ENCODE data around the gene ZNF423.

The ZNF423 gene

GRCh38 chr16:49653173-49653570 is 202.7 kb downstream of the ZNF423 start:
- H3K9me3 ChIP-seq (replicated peaks; ENCODE audit: insufficient read depth, low read length) = no peaks in the 10 kb centered on the region
- H3K4me2 ChIP-seq (ENCODE audit: low read depth, low read length) = no peak overlapping the region
- no peaks in the 10 kb centered on the region for H3K4me1 ChIP-seq (ENCODE audit: low read length)
- TF ChIP-seq EZH2 (optimal IDR thresholded peaks at IDR 0.05; ENCODE audit: low read depth, low read length) (no peak), EZH2phosphoT487 (IDR thresholded peaks at IDR 0.05; ENCODE audit: low read length) (no peak)
- TF ChIP-seq, protein P1, sequence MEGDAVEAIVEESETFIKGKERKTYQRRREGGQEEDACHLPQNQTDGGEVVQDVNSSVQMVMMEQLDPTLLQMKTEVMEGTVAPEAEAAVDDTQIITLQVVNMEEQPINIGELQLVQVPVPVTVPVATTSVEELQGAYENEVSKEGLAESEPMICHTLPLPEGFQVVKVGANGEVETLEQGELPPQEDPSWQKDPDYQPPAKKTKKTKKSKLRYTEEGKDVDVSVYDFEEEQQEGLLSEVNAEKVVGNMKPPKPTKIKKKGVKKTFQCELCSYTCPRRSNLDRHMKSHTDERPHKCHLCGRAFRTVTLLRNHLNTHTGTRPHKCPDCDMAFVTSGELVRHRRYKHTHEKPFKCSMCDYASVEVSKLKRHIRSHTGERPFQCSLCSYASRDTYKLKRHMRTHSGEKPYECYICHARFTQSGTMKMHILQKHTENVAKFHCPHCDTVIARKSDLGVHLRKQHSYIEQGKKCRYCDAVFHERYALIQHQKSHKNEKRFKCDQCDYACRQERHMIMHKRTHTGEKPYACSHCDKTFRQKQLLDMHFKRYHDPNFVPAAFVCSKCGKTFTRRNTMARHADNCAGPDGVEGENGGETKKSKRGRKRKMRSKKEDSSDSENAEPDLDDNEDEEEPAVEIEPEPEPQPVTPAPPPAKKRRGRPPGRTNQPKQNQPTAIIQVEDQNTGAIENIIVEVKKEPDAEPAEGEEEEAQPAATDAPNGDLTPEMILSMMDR (IDR thresholded peaks at IDR 0.05; ENCODE audit: low read length) = no peak
- no peak overlapping the region for H3K27ac ChIP-seq (ENCODE audit: low read length)
- H3K79me2 ChIP-seq (ENCODE audit: low read length) = no peaks in the 10 kb centered on the region
- H3K27me3 ChIP-seq (replicated peaks; ENCODE audit: insufficient read depth, low read length) = no peaks in the 10 kb centered on the region
- no peak overlapping the region for H3K4me3 ChIP-seq (ENCODE audit: low read length)
- no peak for DNase-seq
- no peak overlapping the region for H3K9ac ChIP-seq (ENCODE audit: low read length)
- no peaks in the 10 kb centered on the region for H4K20me1 ChIP-seq (ENCODE audit: insufficient read depth, low read length)
- H3F3A ChIP-seq (ENCODE audit: insufficient read depth, low read length) = no peaks in the 10 kb centered on the region
- no peaks in the 10 kb centered on the region for H3K9me2 ChIP-seq (replicated peaks; ENCODE audit: insufficient read depth, low read length)
- no peak overlapping the region for H2AFZ ChIP-seq (ENCODE audit: low read length)
- H3K36me3 ChIP-seq (replicated peaks; ENCODE audit: insufficient read depth, low read length) = no peaks in the 10 kb centered on the region

DNA sequence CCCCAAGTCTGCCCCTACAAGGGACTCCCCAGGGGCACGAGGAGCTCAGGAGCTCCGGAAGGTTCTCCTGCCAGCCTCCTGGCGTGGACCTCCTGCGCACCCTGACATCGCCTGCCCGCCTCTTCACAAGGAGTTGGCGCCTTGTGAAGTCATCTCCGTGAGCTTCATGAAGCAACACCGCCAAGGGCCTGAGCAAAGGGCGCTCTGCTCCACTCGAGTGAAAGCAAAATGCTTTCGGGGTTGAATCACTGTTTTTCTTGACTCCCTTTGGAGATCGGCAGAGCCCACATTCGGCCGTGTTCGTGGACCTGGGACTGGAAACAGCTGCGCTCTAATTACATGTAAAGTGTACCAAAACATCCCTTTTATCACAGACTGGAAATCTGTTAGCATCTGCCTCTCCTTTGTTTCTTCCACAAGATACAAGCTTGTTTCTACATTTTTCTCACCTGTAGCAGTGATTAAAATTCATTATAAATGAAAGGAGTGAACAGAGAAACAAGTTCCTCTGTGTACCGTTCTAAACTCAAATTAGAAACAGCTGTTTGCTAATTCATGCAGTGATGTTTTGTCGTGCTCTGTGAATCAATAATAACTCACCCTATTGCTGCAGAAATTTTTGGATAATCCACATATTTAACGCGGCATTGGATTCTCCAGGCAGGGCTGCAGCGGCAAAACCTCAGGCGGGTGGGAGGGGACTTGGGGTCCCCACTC is 203.3 kb downstream of the ZNF423 start:
- H3K27ac ChIP-seq (ENCODE audit: low read length) = no peak overlapping the region
- DNase-seq = no peak
- H3K79me2 ChIP-seq (ENCODE audit: low read length) = no peaks in the 10 kb centered on the region
- TF ChIP-seq, protein P1 (IDR thresholded peaks at IDR 0.05; ENCODE audit: low read length) = no peak
- TF ChIP-seq EZH2phosphoT487 (IDR thresholded peaks at IDR 0.05; ENCODE audit: low read length) (no peak), EZH2 (optimal IDR thresholded peaks at IDR 0.05; ENCODE audit: low read depth, low read length) (no peak)
- H3K4me1 ChIP-seq (ENCODE audit: low read length) = no peaks in the 10 kb centered on the region
- H3F3A ChIP-seq (ENCODE audit: insufficient read depth, low read length) = no peaks in the 10 kb centered on the region
- H3K27me3 ChIP-seq (replicated peaks; ENCODE audit: insufficient read depth, low read length) = no peaks in the 10 kb centered on the region
- no peaks in the 10 kb centered on the region for H3K36me3 ChIP-seq (replicated peaks; ENCODE audit: insufficient read depth, low read length)
- no peaks in the 10 kb centered on the region for H3K9me2 ChIP-seq (replicated peaks; ENCODE audit: insufficient read depth, low read length)
- no peaks in the 10 kb centered on the region for H3K9me3 ChIP-seq (replicated peaks; ENCODE audit: insufficient read depth, low read length)
- no peaks in the 10 kb centered on the region for H4K20me1 ChIP-seq (ENCODE audit: insufficient read depth, low read length)
- H3K9ac ChIP-seq (ENCODE audit: low read length) = no peak overlapping the region
- H3K4me3 ChIP-seq (ENCODE audit: low read length) = no peak overlapping the region
- no peak overlapping the region for H3K4me2 ChIP-seq (ENCODE audit: low read depth, low read length)
- H2AFZ ChIP-seq (ENCODE audit: low read length) = no peak overlapping the region

DNA sequence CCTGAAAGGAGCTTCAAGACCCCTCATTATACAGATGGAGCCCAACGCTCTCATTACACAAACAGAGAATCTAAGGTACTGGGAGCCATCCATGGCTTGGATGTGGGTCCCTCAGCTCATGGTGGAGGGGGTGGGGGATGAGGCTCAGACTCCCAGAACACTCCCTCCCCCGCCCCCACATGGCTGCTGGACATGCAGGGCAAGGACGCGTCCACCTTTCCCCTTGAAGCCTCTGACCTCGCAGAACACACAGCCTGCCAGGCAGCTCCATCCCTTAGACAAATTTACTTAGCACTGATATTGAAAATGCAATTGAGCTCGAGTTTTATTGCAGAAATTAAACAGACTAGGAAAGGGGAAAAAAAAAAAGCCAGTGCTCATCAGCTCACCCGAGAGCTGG is 203.9 kb downstream of the ZNF423 start:
- Histone ChIP-seq H3K4me1 (ENCODE audit: low read length) (no peaks in the 10 kb centered on the region), H3K27me3 (replicated peaks; ENCODE audit: insufficient read depth, low read length) (no peaks in the 10 kb centered on the region), H3K4me2 (ENCODE audit: low read depth, low read length) (no peak overlapping the region), H2AFZ (ENCODE audit: low read length) (no peak overlapping the region), H3F3A (ENCODE audit: insufficient read depth, low read length) (no peaks in the 10 kb centered on the region), H3K9me2 (replicated peaks; ENCODE audit: insufficient read depth, low read length) (no peaks in the 10 kb centered on the region), H3K36me3 (replicated peaks; ENCODE audit: insufficient read depth, low read length) (no peaks in the 10 kb centered on the region), H3K79me2 (ENCODE audit: low read length) (no peaks in the 10 kb centered on the region), H3K27ac (ENCODE audit: low read length) (no peak overlapping the region), H3K9ac (ENCODE audit: low read length) (no peak overlapping the region), H3K4me3 (ENCODE audit: low read length) (no peak overlapping the region), H3K9me3 (replicated peaks; ENCODE audit: insufficient read depth, low read length) (no peaks in the 10 kb centered on the region), H4K20me1 (ENCODE audit: insufficient read depth, low read length) (no peaks in the 10 kb centered on the region)
- TF ChIP-seq EZH2 (optimal IDR thresholded peaks at IDR 0.05; ENCODE audit: low read depth, low read length) (no peak), EZH2phosphoT487 (IDR thresholded peaks at IDR 0.05; ENCODE audit: low read length) (no peak)
- TF ChIP-seq, protein P1 (IDR thresholded peaks at IDR 0.05; ENCODE audit: low read length) = no peak
- DNase-seq = no peak

Measured in MM.1S (cell line).